Caki2 (cell line): ENCODE measurements around the gene EOMES. TPM values are rescaled to one million over a fixed set of nuclear protein-coding genes. Genes with fewer than 3 reads are reported as not detected.
A peak's percentile ranks its signal among the peaks of the same experiment; 100 is the strongest.

ENCODE experiments used
- DNase-seq: peaks from one replicate; pipeline ENCODE4 v3.0.0-alpha.2; 2015; ENCODE audit warnings: low read depth
- in situ Hi-C: cut with HindIII; loops from 2 replicates; pipeline ENCODE4 v1.10.0; 2016; ENCODE audit warnings: low sequenced_read_pairs, low pct_unique_long_range_greater_than_20kb, mixed read lengths
- total RNA-seq: library from RNA; depleted of rRNA; stranded (reverse); fragments of >200 nt; shearing (Covaris generic); gene quantifications from 2 replicates; pipeline ENCODE4 v1.2.3, GENCODE V29; 2014; ENCODE audit warnings: low replicate concordance

EOMES gene
- total RNA-seq, 1 experiment from 2014 or later = not detected

- no peak for DNase-seq
- in situ Hi-C loops = no loop called here
Observed at GRCh38 chr3:27696906-27697305, 25.2 kb downstream of the EOMES start.

GRCh38 chr3:27695636-27696035 is 26.5 kb downstream of the EOMES start:
- no peak for DNase-seq
- in situ Hi-C loops = no loop called here

DNA sequence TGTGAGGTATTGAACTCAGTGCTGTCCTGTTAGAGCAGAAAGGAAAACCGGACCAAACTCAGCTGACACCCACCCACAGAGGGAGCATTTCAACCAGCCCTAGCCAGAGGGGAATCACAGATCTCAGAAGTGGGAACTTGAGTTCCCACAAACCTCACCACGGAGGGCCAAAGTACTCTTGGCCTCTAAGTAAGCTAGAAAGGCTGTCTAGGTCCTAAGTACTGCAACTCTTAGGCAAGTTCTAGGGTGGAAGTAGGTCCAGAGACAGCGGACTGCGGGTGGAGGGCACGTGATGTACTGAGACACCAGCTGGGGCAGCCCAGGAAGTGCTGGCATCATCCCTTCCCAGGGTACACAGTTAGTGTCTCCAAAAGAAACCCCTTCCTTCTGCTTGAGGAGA is 34.1 kb downstream of the EOMES start:
- in situ Hi-C loops = no loop called here
- DNase-seq = no peak

GRCh38 chr3:27686642-27687041 is 35.5 kb downstream of the EOMES start:
- no peak for DNase-seq

GRCh38 chr3:27685474-27685873 is 36.6 kb downstream of the EOMES start:
- in situ Hi-C loops = no loop called here
- no peak for DNase-seq

More at GRCh38 chr3:27686642-27687041, 35.5 kb downstream of the EOMES start:
- in situ Hi-C loops = no loop called here

DNA sequence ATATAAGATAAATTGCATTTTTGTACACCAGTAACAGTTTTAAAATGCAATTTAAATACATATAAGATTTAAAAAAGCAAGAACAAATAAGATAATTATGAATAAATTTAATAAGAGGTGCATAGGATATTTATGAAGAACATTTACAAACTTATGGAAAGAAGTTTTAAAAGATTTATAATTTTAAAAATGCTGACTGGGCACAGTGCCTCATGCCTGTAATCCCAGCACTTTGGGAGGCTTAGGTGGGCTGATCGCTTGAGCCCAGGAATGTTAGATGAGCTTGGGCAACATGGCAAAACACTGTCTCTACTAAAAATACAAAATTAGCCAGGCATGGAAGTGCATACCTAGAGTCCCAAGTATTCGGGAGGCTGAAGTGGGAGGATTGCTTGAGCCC is 37.8 kb downstream of the EOMES start:
- in situ Hi-C loops = no loop called here

GRCh38 chr3:27681249-27681748 is 40.8 kb downstream of the EOMES start:
- DNase-seq = peak; percentile 77
- in situ Hi-C loops = no loop called here

More for the DNA sequence above, 37.8 kb downstream of the EOMES start:
- no peak for DNase-seq

- in situ Hi-C loops = no loop called here
- DNase-seq = no peak
Observed at GRCh38 chr3:27680517-27681246, 41.4 kb downstream of the EOMES start.

- in situ Hi-C loops = no loop called here
- DNase-seq = no peak
Observed at GRCh38 chr3:27679691-27680090, 42.4 kb downstream of the EOMES start.

DNA sequence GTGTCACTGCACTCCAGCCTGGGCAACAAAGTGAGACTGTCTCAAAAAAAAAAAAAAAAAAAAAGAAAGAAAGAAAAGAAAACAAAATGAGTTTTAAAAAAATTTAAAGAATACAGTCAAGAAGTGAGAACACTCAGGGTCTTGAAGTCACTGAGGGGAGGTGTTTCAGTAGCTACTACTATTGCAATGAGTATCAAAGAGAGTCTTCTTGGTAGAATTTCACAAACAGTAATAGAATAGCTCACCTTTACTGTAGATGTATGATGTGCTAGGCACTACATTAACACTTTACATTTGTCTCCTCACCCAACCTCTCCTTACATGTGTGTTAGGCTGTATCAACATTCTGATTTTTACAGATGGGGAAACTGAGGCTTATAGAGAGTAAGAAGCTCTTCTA is 43.9 kb downstream of the EOMES start:
- no peak for DNase-seq
- in situ Hi-C loops = no loop called here

DNA sequence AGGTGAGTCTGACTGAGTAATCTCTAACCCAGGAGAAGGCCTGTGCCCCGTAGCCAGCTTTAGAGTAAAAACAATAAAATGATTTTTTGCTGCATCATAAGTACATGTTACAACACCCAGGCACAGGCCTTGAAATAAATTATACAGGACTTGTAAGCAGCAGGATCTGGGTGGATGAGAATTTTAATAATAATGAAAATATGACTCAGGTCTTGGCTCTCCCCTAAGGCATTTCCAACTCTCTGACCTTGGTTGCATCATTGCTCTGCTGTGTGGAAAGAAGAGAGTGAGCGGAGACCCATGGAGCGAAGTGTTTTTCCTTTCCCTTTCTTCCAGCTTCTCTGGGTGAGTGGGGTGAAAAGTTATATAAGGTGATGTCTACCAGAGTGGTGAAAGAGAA is 44.6 kb downstream of the EOMES start:
- peak; percentile 63 for DNase-seq
- in situ Hi-C loops = no loop called here

- DNase-seq = no peak
- in situ Hi-C loops = no loop called here
Observed at GRCh38 chr3:27675287-27675686, 46.8 kb downstream of the EOMES start.

- in situ Hi-C loops = no loop called here
- DNase-seq = no peak
Observed at GRCh38 chr3:27673701-27674100, 48.4 kb downstream of the EOMES start.

GRCh38 chr3:27671101-27671500 is 51.0 kb downstream of the EOMES start:
- in situ Hi-C loops = no loop called here
- no peak for DNase-seq

GRCh38 chr3:27670619-27671018 is 51.5 kb downstream of the EOMES start:
- in situ Hi-C loops = no loop called here
- no peak for DNase-seq

- DNase-seq = no peak
- in situ Hi-C loops = no loop called here
Observed at GRCh38 chr3:27669591-27669990, 52.5 kb downstream of the EOMES start.

DNA sequence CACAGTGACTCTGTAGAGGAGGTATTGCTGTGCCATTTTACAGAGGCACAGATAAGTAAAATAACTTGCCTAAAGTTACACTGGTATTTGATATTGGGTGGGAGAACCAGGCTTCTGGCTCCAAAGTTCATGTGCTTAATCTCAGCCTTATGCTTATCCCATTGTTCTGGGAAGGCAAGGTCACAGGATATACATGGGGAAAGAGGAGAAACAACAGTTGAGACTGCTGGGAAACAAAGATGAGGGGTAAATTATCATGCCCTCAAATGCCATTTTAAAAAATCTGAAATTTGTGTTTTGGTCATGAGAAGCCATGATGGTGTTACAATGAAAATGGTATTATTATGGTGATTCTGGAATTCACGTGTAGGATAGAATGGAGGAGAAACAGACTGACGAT is 54.4 kb downstream of the EOMES start:
- DNase-seq = no peak
- in situ Hi-C loops = no loop called here

- no peak for DNase-seq
Observed at GRCh38 chr3:27666708-27667107, 55.4 kb downstream of the EOMES start.

DNA sequence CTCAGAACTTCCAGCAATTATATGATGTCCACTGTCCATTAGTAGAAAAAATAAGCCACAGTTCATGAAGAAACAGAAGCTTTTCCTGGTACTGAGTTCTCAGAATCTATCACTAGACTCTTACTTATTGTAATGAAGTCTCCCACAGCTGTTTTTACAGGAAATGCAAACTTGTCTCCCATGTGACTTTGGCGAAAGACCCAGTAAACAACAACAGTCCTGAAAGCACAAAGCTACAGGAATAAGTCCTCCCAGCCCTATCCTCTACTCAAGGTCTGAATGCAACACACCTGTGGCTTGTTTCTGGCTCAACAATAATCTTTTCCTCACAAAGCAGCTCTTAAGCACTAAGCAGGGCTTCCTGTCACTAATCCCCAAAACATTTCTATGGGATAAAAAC is 55.9 kb downstream of the EOMES start:
- no peak for DNase-seq
- in situ Hi-C loops = no loop called here

More at GRCh38 chr3:27666708-27667107, 55.4 kb downstream of the EOMES start:
- in situ Hi-C loops = no loop called here
